ENCODE data around the gene PPT2. TPM values are rescaled to one million over a fixed set of nuclear protein-coding genes. Genes with fewer than 3 reads are reported as not detected.
A peak's percentile ranks its signal among the peaks of the same experiment; 100 is the strongest.

PPT2 gene
- total and polyA plus RNA-seq, 2 of the 13 experiments (the other 11 are each of a cell fraction or from before 2014, with no cell fraction given): 39.2 to 61.8 TPM

DNA sequence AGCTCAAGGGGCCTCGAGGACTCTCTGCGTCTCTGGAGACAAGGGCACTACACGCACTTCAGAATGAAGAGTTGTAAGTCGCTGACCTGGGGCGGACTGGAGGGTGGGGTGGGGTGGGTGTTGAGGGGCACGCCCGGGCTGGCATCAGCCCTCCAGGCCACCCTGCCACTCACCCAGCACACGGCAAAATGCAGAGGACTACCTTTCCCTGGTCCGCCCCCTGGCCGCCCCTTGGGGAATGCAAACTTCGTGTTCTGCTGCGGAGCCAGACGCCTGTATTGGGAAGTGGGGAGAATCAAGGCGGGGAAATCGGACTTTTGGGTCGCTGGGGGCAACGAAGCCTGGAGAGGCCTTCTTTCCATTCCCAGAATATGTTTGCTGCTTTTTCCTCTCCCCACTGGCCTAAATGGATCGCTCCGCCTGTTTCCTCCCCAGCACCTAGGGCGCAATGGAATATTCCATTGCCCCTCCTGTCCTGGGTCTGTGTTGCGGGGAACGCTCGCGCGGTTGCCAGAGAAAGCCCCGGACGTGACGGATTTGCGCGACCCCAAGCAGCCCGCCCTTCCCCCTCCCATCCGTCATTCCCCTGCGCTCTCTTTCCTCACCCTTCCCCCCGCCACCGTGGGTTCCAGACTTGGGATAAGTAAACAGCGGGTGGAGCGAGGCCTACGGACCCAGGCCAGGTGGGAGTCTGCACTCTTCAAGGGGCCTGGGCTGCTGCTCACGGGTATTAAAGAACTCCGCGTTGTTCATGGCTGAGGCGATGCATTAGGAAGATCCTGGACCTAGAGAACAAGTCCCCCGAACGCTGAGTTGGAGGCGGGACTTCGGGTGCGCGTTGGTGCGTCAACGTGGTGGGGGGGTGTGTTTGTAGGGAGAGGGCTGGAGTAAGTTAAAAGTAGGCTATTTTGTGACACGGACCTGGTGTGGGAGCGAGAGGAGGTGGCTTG is at the start of gene PPT2 (continued):
- no peak for TF ChIP-seq CEBPZ (IDR thresholded peaks at IDR 0.05; ENCODE audit: low read length)
- TF ChIP-seq, protein P1, sequence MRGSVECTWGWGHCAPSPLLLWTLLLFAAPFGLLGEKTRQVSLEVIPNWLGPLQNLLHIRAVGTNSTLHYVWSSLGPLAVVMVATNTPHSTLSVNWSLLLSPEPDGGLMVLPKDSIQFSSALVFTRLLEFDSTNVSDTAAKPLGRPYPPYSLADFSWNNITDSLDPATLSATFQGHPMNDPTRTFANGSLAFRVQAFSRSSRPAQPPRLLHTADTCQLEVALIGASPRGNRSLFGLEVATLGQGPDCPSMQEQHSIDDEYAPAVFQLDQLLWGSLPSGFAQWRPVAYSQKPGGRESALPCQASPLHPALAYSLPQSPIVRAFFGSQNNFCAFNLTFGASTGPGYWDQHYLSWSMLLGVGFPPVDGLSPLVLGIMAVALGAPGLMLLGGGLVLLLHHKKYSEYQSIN (CRISPR knock-in tag; IDR thresholded peaks at IDR 0.05; ENCODE audit: borderline replicate concordance): no peak
- TF ChIP-seq MAZ (IDR thresholded peaks at IDR 0.05; ENCODE audit: borderline replicate concordance, low read depth, low read length): peak; percentile 73
- TF ChIP-seq MAZ (CRISPR knock-in tag; IDR thresholded peaks at IDR 0.05; ENCODE audit: low read depth): peak; percentile 68
- no peak for TF ChIP-seq ZNF317 (CRISPR knock-in tag; IDR thresholded peaks at IDR 0.05)
- no peak for TF ChIP-seq ZSCAN21 (CRISPR knock-in tag; IDR thresholded peaks at IDR 0.05; ENCODE audit: borderline replicate concordance)
- no peak for TF ChIP-seq ATF5 (CRISPR knock-in tag; IDR thresholded peaks at IDR 0.05; ENCODE audit: low read depth)
- no peak for TF ChIP-seq ARID3A (IDR thresholded peaks at IDR 0.05; ENCODE audit: low read depth, low read length)
- TF ChIP-seq, protein P2, sequence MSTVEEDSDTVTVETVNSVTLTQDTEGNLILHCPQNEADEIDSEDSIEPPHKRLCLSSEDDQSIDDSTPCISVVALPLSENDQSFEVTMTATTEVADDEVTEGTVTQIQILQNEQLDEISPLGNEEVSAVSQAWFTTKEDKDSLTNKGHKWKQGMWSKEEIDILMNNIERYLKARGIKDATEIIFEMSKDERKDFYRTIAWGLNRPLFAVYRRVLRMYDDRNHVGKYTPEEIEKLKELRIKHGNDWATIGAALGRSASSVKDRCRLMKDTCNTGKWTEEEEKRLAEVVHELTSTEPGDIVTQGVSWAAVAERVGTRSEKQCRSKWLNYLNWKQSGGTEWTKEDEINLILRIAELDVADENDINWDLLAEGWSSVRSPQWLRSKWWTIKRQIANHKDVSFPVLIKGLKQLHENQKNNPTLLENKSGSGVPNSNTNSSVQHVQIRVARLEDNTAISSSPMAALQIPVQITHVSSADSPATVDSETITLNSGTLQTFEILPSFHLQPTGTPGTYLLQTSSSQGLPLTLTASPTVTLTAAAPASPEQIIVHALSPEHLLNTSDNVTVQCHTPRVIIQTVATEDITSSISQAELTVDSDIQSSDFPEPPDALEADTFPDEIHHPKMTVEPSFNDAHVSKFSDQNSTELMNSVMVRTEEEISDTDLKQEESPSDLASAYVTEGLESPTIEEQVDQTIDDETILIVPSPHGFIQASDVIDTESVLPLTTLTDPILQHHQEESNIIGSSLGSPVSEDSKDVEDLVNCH (CRISPR knock-in tag; IDR thresholded peaks at IDR 0.05): no peak; the same call in 1 of the 2 replicates
- TF ChIP-seq MZF1 (CRISPR knock-in tag; IDR thresholded peaks at IDR 0.05; ENCODE audit: borderline replicate concordance): no peak
- TF ChIP-seq PAF1 (CRISPR knock-in tag; IDR thresholded peaks at IDR 0.05): no peak
- no peak for TF ChIP-seq RNF2 (conservative IDR thresholded peaks at IDR 0.05; ENCODE audit: low read depth)
- TF ChIP-seq CCDC6 (CRISPR knock-in tag; IDR thresholded peaks at IDR 0.05): no peak
- peak; percentile 71; the same call in 1 of the 2 replicates for TF ChIP-seq TOPORS (CRISPR knock-in tag; IDR thresholded peaks at IDR 0.05)
- TF ChIP-seq MED1 (CRISPR knock-in tag; IDR thresholded peaks at IDR 0.05): peak; percentile 79
- TF ChIP-seq ZNF329 (CRISPR knock-in tag; IDR thresholded peaks at IDR 0.05; ENCODE audit: low read depth): 0 out of 2 replicates have a peak, but pooled peaks have one; percentile 1
- peak; percentile 83; the same call in 1 of the 2 replicates for TF ChIP-seq ZNF557 (CRISPR knock-in tag; IDR thresholded peaks at IDR 0.05)
- 0 out of 2 replicates have a peak, but pooled peaks have one; percentile 65 for TF ChIP-seq ZNF775 (CRISPR knock-in tag; IDR thresholded peaks at IDR 0.05; ENCODE audit: borderline replicate concordance)
- TF ChIP-seq HMG20B (CRISPR knock-in tag; conservative IDR thresholded peaks at IDR 0.05): no peak; the same call in 1 of the 2 replicates
